ENCODE data around the gene PDZD7.

The PDZD7 gene

DNA sequence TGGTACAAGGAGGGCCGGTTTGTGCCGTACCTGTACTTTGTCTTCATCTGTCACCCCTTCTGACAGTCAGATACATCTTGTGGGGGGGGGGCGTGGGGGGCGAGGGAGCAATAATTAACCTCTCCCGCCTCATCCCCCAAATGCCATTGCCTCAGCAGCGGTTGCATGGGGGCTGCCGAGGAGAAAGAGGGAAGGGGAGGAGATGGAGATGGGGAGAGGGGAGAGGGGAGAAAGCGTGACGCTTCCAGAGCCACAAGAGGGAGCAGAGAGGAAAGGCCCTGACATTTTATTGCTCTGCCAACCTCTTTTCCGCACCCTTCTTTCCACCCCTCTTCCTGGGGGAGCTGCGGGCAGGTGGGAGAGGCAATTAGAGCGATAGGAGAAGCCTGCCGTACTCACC, 42.7 kb upstream of the PDZD7 start:
- TF ChIP-seq ZNF660 (tag by site-specific recombination; IDR thresholded peaks at IDR 0.05): no peak
- TF ChIP-seq, protein P1, sequence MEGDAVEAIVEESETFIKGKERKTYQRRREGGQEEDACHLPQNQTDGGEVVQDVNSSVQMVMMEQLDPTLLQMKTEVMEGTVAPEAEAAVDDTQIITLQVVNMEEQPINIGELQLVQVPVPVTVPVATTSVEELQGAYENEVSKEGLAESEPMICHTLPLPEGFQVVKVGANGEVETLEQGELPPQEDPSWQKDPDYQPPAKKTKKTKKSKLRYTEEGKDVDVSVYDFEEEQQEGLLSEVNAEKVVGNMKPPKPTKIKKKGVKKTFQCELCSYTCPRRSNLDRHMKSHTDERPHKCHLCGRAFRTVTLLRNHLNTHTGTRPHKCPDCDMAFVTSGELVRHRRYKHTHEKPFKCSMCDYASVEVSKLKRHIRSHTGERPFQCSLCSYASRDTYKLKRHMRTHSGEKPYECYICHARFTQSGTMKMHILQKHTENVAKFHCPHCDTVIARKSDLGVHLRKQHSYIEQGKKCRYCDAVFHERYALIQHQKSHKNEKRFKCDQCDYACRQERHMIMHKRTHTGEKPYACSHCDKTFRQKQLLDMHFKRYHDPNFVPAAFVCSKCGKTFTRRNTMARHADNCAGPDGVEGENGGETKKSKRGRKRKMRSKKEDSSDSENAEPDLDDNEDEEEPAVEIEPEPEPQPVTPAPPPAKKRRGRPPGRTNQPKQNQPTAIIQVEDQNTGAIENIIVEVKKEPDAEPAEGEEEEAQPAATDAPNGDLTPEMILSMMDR (tag by site-specific recombination; IDR thresholded peaks at IDR 0.05): no peak
- no peak for TF ChIP-seq ZNF558 (tag by site-specific recombination; IDR thresholded peaks at IDR 0.05)
- TF ChIP-seq ZBTB20 (tag by site-specific recombination; IDR thresholded peaks at IDR 0.05): no peak
- no peak for TF ChIP-seq MZF1 (tag by site-specific recombination; IDR thresholded peaks at IDR 0.05; ENCODE audit: borderline replicate concordance)
- TF ChIP-seq ZNF423 (tag by site-specific recombination; IDR thresholded peaks at IDR 0.05): no peak
- TF ChIP-seq ZNF140 (tag by site-specific recombination; IDR thresholded peaks at IDR 0.05): no peak
- TF ChIP-seq ZNF169 (tag by site-specific recombination; IDR thresholded peaks at IDR 0.05): no peak
- no peak for TF ChIP-seq OSR2 (tag by site-specific recombination; IDR thresholded peaks at IDR 0.05)
- no peak for TF ChIP-seq IKZF3 (tag by site-specific recombination; IDR thresholded peaks at IDR 0.05)
- TF ChIP-seq ZNF610 (tag by site-specific recombination; IDR thresholded peaks at IDR 0.05; ENCODE audit: borderline replicate concordance): no peak
- TF ChIP-seq ZNF366 (tag by site-specific recombination; conservative IDR thresholded peaks at IDR 0.05): no peak
- TF ChIP-seq ZNF155 (tag by site-specific recombination; IDR thresholded peaks at IDR 0.05): no peak
- TF ChIP-seq ZNF514 (tag by site-specific recombination; IDR thresholded peaks at IDR 0.05): no peak
- no peak for TF ChIP-seq ZNF132 (tag by site-specific recombination; IDR thresholded peaks at IDR 0.05; ENCODE audit: borderline replicate concordance)
- no peak for TF ChIP-seq ZNF549 (tag by site-specific recombination; IDR thresholded peaks at IDR 0.05)
- TF ChIP-seq, protein P2, sequence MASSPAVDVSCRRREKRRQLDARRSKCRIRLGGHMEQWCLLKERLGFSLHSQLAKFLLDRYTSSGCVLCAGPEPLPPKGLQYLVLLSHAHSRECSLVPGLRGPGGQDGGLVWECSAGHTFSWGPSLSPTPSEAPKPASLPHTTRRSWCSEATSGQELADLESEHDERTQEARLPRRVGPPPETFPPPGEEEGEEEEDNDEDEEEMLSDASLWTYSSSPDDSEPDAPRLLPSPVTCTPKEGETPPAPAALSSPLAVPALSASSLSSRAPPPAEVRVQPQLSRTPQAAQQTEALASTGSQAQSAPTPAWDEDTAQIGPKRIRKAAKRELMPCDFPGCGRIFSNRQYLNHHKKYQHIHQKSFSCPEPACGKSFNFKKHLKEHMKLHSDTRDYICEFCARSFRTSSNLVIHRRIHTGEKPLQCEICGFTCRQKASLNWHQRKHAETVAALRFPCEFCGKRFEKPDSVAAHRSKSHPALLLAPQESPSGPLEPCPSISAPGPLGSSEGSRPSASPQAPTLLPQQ (tag by site-specific recombination; IDR thresholded peaks at IDR 0.05): no peak
- no peak for TF ChIP-seq ZNF157 (tag by site-specific recombination; IDR thresholded peaks at IDR 0.05)
- no peak for TF ChIP-seq ZNF175 (tag by site-specific recombination; IDR thresholded peaks at IDR 0.05)
- TF ChIP-seq, protein P3, sequence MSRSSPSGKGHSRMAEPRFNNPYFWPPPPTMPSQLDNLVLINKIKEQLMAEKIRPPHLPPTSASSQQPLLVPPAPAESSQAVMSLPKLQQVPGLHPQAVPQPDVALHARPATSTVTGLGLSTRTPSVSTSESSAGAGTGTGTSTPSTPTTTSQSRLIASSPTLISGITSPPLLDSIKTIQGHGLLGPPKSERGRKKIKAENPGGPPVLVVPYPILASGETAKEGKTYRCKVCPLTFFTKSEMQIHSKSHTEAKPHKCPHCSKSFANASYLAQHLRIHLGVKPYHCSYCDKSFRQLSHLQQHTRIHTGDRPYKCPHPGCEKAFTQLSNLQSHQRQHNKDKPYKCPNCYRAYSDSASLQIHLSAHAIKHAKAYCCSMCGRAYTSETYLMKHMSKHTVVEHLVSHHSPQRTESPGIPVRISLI (tag by site-specific recombination; IDR thresholded peaks at IDR 0.05): no peak
- Histone ChIP-seq H3K9me3 (ENCODE audit: control insufficient read depth, insufficient read depth, low read depth, low read length) (no peaks in the 10 kb centered on the region), H3K4me1 (ENCODE audit: control insufficient read depth, insufficient read depth, low read length) (no peaks in the 10 kb centered on the region), H3K4me3 (ENCODE audit: low read depth, low read length) (no peak overlapping the region), H3K27ac (ENCODE audit: extremely low read depth, low read depth, low read length) (no peak overlapping the region), H3K36me3 (ENCODE audit: control insufficient read depth in 2 of 2, insufficient read depth in 1 of 2, low read length in 2 of 2) (no peaks in the 10 kb centered on the region)
- POLR2A ChIA-PET: no interaction called here
- CTCF ChIA-PET: interaction anchor here (0.9 to 3.5 kb wide), 8 partner anchors 10 to 68 kb away, joined by 3 to 23 read pairs (median 6); no protein-coding TSS in a partner anchor

GRCh38 chr10:101072923-101073322, 42.0 kb upstream of the PDZD7 start:
- TF ChIP-seq ZFHX2 (tag by site-specific recombination; conservative IDR thresholded peaks at IDR 0.05) (peak; percentile 29), ZNF426 (tag by site-specific recombination; IDR thresholded peaks at IDR 0.05) (no peak)
- TF ChIP-seq, protein P4, sequence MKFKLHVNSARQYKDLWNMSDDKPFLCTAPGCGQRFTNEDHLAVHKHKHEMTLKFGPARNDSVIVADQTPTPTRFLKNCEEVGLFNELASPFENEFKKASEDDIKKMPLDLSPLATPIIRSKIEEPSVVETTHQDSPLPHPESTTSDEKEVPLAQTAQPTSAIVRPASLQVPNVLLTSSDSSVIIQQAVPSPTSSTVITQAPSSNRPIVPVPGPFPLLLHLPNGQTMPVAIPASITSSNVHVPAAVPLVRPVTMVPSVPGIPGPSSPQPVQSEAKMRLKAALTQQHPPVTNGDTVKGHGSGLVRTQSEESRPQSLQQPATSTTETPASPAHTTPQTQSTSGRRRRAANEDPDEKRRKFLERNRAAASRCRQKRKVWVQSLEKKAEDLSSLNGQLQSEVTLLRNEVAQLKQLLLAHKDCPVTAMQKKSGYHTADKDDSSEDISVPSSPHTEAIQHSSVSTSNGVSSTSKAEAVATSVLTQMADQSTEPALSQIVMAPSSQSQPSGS (tag by site-specific recombination; IDR thresholded peaks at IDR 0.05; ENCODE audit: low read depth): peak; percentile 78
- POLR2A ChIA-PET: no interaction called here
- H3K9me3 ChIP-seq (ENCODE audit: control insufficient read depth, insufficient read depth, low read depth, low read length): no peaks in the 10 kb centered on the region
- CTCF ChIA-PET: interaction anchor here (1.2 kb wide), 1 partner anchor 12 kb away, joined by 4 read pairs; no protein-coding TSS in a partner anchor
- H3K4me1 ChIP-seq (ENCODE audit: control insufficient read depth, insufficient read depth, low read length): no peaks in the 10 kb centered on the region
- no peak overlapping the region for H3K4me3 ChIP-seq (ENCODE audit: low read depth, low read length)
- H3K27ac ChIP-seq (ENCODE audit: extremely low read depth, low read depth, low read length): no peak overlapping the region
- no peaks in the 10 kb centered on the region for H3K36me3 ChIP-seq (ENCODE audit: control insufficient read depth in 2 of 2, insufficient read depth in 1 of 2, low read length in 2 of 2)
